ENCODE data around the gene LRRTM4. TPM values are rescaled to one million over a fixed set of nuclear protein-coding genes. Genes with fewer than 3 reads are reported as not detected.

LRRTM4 gene
- 0.98 TPM for total RNA-seq

DNA sequence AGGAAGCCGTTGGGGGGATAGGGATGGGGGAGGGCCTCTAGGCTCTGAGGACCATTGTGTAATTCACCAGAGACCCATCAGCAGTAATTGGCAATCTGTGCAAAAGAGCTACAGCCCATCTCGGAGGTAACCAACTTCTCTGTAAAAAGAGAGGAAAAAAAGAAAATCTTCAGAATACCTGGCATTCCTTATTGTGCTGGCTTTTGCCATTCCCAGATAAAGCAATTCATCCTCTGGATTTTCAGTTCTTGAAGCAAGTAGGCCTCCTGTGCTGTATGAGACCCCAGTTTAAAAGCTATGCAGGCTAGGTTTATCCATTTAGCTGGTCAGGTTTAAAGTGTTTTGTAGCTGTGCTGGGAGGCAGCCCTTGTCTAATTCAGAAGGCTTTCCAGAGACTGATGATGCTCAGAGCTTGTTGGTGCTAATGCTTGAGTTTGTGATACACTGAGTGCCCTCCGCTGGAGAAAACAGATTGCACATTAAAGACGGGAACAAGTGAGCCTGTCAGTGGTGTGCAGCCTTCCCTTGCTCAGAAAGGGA, at the start of gene LRRTM4:
LRRTM4 (minus strand) TSS at position 446 of the 540 bp plus-strand sequence.
- no peak for DNase-seq (ENCODE audit: extremely low spot score in 2 of 2)
- Histone ChIP-seq H3K36me3 (no peaks in the 10 kb centered on the region), H3K27me3 (no peaks in the 10 kb centered on the region), H3K27ac (no peak within 1 kb of the TSS), H3K9me3 (no peaks in the 10 kb centered on the region), H3K4me1 (no peaks in the 10 kb centered on the region), H3K4me3 (no peak within 1 kb of the TSS)
- intact Hi-C loops (cut with DNase I) = no loop called here
- TF ChIP-seq POLR2A (IDR thresholded peaks at IDR 0.05) = no peak
- TF ChIP-seq, protein P1, sequence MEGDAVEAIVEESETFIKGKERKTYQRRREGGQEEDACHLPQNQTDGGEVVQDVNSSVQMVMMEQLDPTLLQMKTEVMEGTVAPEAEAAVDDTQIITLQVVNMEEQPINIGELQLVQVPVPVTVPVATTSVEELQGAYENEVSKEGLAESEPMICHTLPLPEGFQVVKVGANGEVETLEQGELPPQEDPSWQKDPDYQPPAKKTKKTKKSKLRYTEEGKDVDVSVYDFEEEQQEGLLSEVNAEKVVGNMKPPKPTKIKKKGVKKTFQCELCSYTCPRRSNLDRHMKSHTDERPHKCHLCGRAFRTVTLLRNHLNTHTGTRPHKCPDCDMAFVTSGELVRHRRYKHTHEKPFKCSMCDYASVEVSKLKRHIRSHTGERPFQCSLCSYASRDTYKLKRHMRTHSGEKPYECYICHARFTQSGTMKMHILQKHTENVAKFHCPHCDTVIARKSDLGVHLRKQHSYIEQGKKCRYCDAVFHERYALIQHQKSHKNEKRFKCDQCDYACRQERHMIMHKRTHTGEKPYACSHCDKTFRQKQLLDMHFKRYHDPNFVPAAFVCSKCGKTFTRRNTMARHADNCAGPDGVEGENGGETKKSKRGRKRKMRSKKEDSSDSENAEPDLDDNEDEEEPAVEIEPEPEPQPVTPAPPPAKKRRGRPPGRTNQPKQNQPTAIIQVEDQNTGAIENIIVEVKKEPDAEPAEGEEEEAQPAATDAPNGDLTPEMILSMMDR (IDR thresholded peaks at IDR 0.05) = no peak

DNA sequence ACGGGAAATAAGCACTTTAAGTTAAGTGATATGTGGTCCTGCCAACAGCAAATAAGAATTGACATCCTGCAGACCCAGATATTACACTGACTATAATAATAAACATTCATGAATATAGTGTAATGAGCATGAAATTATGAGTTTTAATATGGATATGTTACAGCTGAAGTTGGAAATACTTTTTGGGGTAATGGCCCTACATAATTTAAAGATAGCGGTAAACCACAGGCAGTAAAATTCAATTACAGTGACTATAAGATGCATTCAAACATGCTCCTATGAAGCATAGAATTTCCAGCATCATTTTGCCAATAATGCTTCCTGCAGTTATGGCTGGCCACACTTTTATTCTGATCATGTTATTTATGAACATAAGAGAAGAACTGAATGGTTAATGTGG, 49.4 kb upstream of the LRRTM4 start:
- intact Hi-C loops (cut with DNase I) = no loop called here

DNA sequence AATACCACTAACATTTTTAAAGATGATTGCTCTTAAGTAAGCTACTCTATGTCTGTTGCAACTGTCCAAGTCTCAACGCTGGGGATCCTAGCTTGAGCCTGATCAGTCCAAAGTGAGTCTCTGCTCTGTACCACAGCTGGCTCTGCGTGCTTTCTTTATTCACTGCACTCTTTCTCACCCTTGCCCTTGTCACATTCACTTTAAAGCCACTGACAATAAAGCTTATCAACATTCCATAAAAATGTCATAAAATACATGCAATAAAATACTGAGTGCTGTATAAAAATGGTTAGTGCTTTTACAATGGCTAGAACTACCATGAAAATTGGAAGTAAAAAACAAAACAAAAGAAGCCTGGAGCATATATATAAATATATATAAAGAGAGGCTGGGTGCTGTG, 45.5 kb upstream of the LRRTM4 start:
- no peaks in the 10 kb centered on the region for H3K27me3 ChIP-seq
- no peaks in the 10 kb centered on the region for H3K36me3 ChIP-seq
- H3K9me3 ChIP-seq = no peaks in the 10 kb centered on the region
- H3K4me1 ChIP-seq = no peaks in the 10 kb centered on the region
- H3K4me3 ChIP-seq = no peak overlapping the region
- DNase-seq (ENCODE audit: extremely low spot score in 2 of 2) = no peak
- intact Hi-C loops (cut with DNase I) = no loop called here
- TF ChIP-seq, protein P1 (IDR thresholded peaks at IDR 0.05) = no peak
- TF ChIP-seq POLR2AphosphoS5 (IDR thresholded peaks at IDR 0.05; ENCODE audit: insufficient read depth in 1 of 2, low read depth in 1 of 2) (no peak), POLR2A (IDR thresholded peaks at IDR 0.05) (no peak)
- no peak overlapping the region for H3K27ac ChIP-seq

More for the DNA sequence above, 49.4 kb upstream of the LRRTM4 start:
- no peaks in the 10 kb centered on the region for H3K36me3 ChIP-seq
- H3K4me1 ChIP-seq = no peaks in the 10 kb centered on the region
- H3K4me3 ChIP-seq = no peak overlapping the region
- no peak for TF ChIP-seq POLR2A (IDR thresholded peaks at IDR 0.05)
- no peak for TF ChIP-seq POLR2AphosphoS5 (IDR thresholded peaks at IDR 0.05; ENCODE audit: insufficient read depth in 1 of 2, low read depth in 1 of 2)
- TF ChIP-seq, protein P1 (IDR thresholded peaks at IDR 0.05) = no peak
- H3K9me3 ChIP-seq = no peaks in the 10 kb centered on the region
- H3K27ac ChIP-seq = no peak overlapping the region
- no peaks in the 10 kb centered on the region for H3K27me3 ChIP-seq
- no peak for DNase-seq (ENCODE audit: extremely low spot score in 2 of 2)

DNA sequence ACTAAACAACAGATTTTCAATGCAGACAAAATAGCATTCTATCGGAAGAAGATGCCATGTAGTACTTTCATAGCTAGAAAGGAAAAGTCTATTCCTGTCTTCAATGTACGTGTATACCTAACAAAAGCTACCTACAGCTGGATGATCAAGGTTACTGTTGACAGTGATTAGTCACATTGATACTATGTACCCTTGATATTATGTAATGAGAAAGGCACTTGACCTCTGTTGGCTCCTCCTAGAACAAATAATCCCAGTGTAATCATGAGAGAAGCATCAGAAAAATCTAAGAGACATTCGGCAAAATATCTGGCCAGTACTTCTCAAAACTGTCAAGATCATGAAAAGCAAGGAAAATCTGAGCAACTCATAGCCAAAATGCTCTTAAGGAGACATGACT, 44.4 kb upstream of the LRRTM4 start:
- H3K27ac ChIP-seq = no peak overlapping the region
- H3K36me3 ChIP-seq = no peaks in the 10 kb centered on the region
- no peaks in the 10 kb centered on the region for H3K9me3 ChIP-seq
- H3K4me3 ChIP-seq = no peak overlapping the region
- TF ChIP-seq POLR2AphosphoS5 (IDR thresholded peaks at IDR 0.05; ENCODE audit: insufficient read depth in 1 of 2, low read depth in 1 of 2) = no peak
- no peak for TF ChIP-seq POLR2A (IDR thresholded peaks at IDR 0.05)
- TF ChIP-seq, protein P1 (IDR thresholded peaks at IDR 0.05) = no peak
- intact Hi-C loops (cut with DNase I) = no loop called here
- H3K4me1 ChIP-seq = no peaks in the 10 kb centered on the region
- DNase-seq (ENCODE audit: extremely low spot score in 2 of 2) = no peak
- H3K27me3 ChIP-seq = no peaks in the 10 kb centered on the region

DNA sequence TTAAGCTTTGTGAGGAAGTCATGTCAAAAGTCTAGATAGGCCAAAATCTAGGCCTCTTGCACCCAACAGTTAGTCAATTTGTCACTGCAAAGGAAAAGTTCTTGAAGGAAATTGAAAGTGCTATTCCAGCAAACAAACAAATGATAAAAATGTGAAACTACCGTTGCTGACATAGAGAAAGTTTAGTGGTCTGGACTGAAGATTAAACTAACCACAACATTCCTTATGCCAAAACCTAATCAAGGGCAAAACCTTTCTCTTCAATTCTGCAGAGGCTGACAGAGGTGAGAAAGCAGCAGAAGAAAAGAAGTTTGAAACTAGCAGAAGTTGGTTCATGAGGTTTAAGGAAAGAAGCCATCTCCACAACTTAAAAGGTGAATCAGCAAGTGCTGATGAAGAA, 44.0 kb upstream of the LRRTM4 start:
- Histone ChIP-seq H3K4me3 (no peak overlapping the region), H3K27ac (no peak overlapping the region), H3K9me3 (no peaks in the 10 kb centered on the region), H3K4me1 (no peaks in the 10 kb centered on the region), H3K36me3 (no peaks in the 10 kb centered on the region), H3K27me3 (no peaks in the 10 kb centered on the region)
- intact Hi-C loops (cut with DNase I) = no loop called here
- DNase-seq (ENCODE audit: extremely low spot score in 2 of 2) = no peak
- TF ChIP-seq, protein P1 (IDR thresholded peaks at IDR 0.05) = no peak
- no peak for TF ChIP-seq POLR2A (IDR thresholded peaks at IDR 0.05)
- TF ChIP-seq POLR2AphosphoS5 (IDR thresholded peaks at IDR 0.05; ENCODE audit: insufficient read depth in 1 of 2, low read depth in 1 of 2) = no peak

All from vagina (tissue), 2 donors.